Natural killer cell (primary cell): ENCODE data around the gene IGF2R. TPM values are rescaled to one million over a fixed set of nuclear protein-coding genes. Genes with fewer than 3 reads are reported as not detected.

Experiments
- ATAC-seq, 3 donors: fragments of 150-1000 bp in 2 of 3; fragments of 200-7000 bp in 1 of 3; cut with Tn5 transposase; 1 replicate in 1 of 3; 2 replicates in 2 of 3; pipeline ENCODE4 v1.10.0; 2021; ENCODE audit warnings: mild to moderate bottlenecking in 2 of 3, moderate library complexity in 2 of 3
- DNase-seq, 2 donors: peaks; one replicate each; pipeline versions ENCODE4 v3.0.0 to v3.0.0-alpha.2; 2013 to 2021; ENCODE audit warnings: mixed read lengths in 1 of 2
- H3K27ac ChIP-seq: one replicate; pipeline ENCODE4 v1.5.1; 2013; ENCODE audit warnings: mild to moderate bottlenecking, low read length
- H3K27me3 ChIP-seq: one replicate; pipeline ENCODE4 v1.6.1; 2013; ENCODE audit warnings: low read length; ENCODE audit not compliant: control insufficient read depth, insufficient read depth
- H3K36me3 ChIP-seq: one replicate; pipeline ENCODE4 v1.6.1; 2013; ENCODE audit warnings: low read length; ENCODE audit not compliant: control insufficient read depth, insufficient read depth
- H3K4me1 ChIP-seq: one replicate; pipeline ENCODE4 v1.6.1; 2013; ENCODE audit warnings: low read length; ENCODE audit not compliant: control insufficient read depth, insufficient read depth
- H3K4me3 ChIP-seq: one replicate; pipeline ENCODE4 v1.5.1; 2013; ENCODE audit warnings: low read length
- H3K9me3 ChIP-seq: one replicate; pipeline ENCODE4 v1.6.1; 2013; ENCODE audit warnings: low read length; ENCODE audit not compliant: control insufficient read depth, insufficient read depth
- H3K27ac Mint-ChIP-seq, 2 donors: one replicate each; pipeline ENCODE4 v1.8.0; 2022; ENCODE audit warnings: mild to moderate bottlenecking in 2 of 2, mixed read lengths in 2 of 2, moderate library complexity in 1 of 2
- H3K27me3 Mint-ChIP-seq, 2 donors: one replicate each; pipeline ENCODE4 v1.8.0; 2022; ENCODE audit warnings: low read depth in 2 of 2, mixed read lengths in 2 of 2
- H3K36me3 Mint-ChIP-seq: one replicate; pipeline ENCODE4 v1.8.0; 2022; ENCODE audit warnings: mixed read lengths
- H3K4me1 Mint-ChIP-seq, 2 donors: one replicate each; pipeline ENCODE4 v1.8.0; 2022; ENCODE audit warnings: mixed read lengths in 2 of 2
- H3K4me3 Mint-ChIP-seq: one replicate; pipeline ENCODE4 v1.8.0; 2022; ENCODE audit warnings: mild to moderate bottlenecking, moderate library complexity, mixed read lengths
- H3K9me3 Mint-ChIP-seq, 2 donors: one replicate each; pipeline ENCODE4 v1.8.0; 2022; ENCODE audit warnings: mixed read lengths in 2 of 2
- WGBS: methylation state at CpG from one replicate; pipeline ENCODE4 v1.1.7; 2013; ENCODE audit warnings: missing lambda C conversion rate; ENCODE audit not compliant: insufficient coverage; 5-methylcytosine and 5-hydroxymethylcytosine counted together
- intact Hi-C: fragments of 100-400 bp; cut with micrococcal nuclease; formaldehyde crosslinking; loops from one replicate; pipeline ENCODE4 v1.14.2; 2022
- total RNA-seq, 4 donors: library from RNA; stranded (reverse); fragments of 120-200 nt in 1 of 4; gene quantifications; one replicate each; pipeline versions ENCODE4 v1.2.3 to v1.2.4, GENCODE V29; 2013 to 2022
- TF ChIP-seq, protein P1 (sequence below): fragments of 200-600 bp; IDR thresholded peaks from one replicate; pipeline ENCODE4 v1.8.0; 2022; ENCODE audit warnings: antibody characterized with exemption

IGF2R gene
- total RNA-seq, 3 donors from 2014 or later (not counting 1 experiment from before 2014, with no cell fraction given): 208 to 282 (median 253) TPM

DNA sequence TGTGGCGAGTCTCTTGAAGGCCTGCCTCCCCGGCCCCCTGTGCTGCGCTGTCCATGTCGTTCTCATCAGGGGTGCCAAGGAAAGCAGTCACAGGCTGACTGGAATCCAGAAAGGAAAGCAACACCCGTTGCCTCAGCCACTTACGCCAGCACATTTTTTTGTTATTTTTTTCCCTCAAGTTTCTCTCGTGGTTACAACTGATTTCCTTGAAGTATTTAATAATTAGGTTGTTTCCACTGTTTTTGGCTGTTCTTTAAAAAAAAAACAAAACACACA, 134.9 kb downstream of the IGF2R start:
- H3K27me3 ChIP-seq: no peaks in the 10 kb centered on the region
- H3K4me3 Mint-ChIP-seq: no peak overlapping the region
- no peak overlapping the region for H3K27ac ChIP-seq
- H3K36me3 ChIP-seq: peaks cover 59% of the 10 kb centered on the region
- 97% methylated on average over 6 of the region's 7 CpGs for WGBS
- peak overlapping the region in 1 of 2 donors; percentile 43 for H3K27ac Mint-ChIP-seq
- H3K36me3 Mint-ChIP-seq: no peaks in the 10 kb centered on the region
- H3K9me3 ChIP-seq: no peaks in the 10 kb centered on the region
- H3K9me3 Mint-ChIP-seq: no peaks in the 10 kb centered on the region
- no peaks in the 10 kb centered on the region for H3K27me3 Mint-ChIP-seq
- H3K4me1 ChIP-seq: peaks cover 14% of the 10 kb centered on the region
- TF ChIP-seq, protein P1, sequence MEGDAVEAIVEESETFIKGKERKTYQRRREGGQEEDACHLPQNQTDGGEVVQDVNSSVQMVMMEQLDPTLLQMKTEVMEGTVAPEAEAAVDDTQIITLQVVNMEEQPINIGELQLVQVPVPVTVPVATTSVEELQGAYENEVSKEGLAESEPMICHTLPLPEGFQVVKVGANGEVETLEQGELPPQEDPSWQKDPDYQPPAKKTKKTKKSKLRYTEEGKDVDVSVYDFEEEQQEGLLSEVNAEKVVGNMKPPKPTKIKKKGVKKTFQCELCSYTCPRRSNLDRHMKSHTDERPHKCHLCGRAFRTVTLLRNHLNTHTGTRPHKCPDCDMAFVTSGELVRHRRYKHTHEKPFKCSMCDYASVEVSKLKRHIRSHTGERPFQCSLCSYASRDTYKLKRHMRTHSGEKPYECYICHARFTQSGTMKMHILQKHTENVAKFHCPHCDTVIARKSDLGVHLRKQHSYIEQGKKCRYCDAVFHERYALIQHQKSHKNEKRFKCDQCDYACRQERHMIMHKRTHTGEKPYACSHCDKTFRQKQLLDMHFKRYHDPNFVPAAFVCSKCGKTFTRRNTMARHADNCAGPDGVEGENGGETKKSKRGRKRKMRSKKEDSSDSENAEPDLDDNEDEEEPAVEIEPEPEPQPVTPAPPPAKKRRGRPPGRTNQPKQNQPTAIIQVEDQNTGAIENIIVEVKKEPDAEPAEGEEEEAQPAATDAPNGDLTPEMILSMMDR: no peak
- ATAC-seq: no peak
- H3K4me1 Mint-ChIP-seq: peaks cover 38 to 41% of the 10 kb centered on the region in 2 donors
- no peak overlapping the region for H3K4me3 ChIP-seq
- no peak for DNase-seq
- intact Hi-C loops: no loop called here

- H3K27ac ChIP-seq: no peak overlapping the region
- H3K9me3 ChIP-seq: no peaks in the 10 kb centered on the region
- H3K27me3 ChIP-seq: no peaks in the 10 kb centered on the region
- peaks cover 54% of the 10 kb centered on the region for H3K36me3 ChIP-seq
- H3K4me1 Mint-ChIP-seq: peaks cover 44 to 48% of the 10 kb centered on the region in 2 donors
- TF ChIP-seq, protein P1: no peak
- no peak overlapping the region for H3K4me3 Mint-ChIP-seq
- peaks cover 17% of the 10 kb centered on the region for H3K4me1 ChIP-seq
- DNase-seq (no peak), ATAC-seq (no peak)
- no peaks in the 10 kb centered on the region for H3K9me3 Mint-ChIP-seq
- H3K36me3 Mint-ChIP-seq: no peaks in the 10 kb centered on the region
- WGBS: 98% methylated on average over 19 of the region's 20 CpGs
- no peaks in the 10 kb centered on the region for H3K27me3 Mint-ChIP-seq
- peak overlapping the region; percentile 49 to 60 for H3K27ac Mint-ChIP-seq
- H3K4me3 ChIP-seq: no peak overlapping the region
- intact Hi-C loops: no loop called here
These were observed 136.1 kb downstream of the IGF2R start for GRCh38 chr6:160104821-160105517.

DNA sequence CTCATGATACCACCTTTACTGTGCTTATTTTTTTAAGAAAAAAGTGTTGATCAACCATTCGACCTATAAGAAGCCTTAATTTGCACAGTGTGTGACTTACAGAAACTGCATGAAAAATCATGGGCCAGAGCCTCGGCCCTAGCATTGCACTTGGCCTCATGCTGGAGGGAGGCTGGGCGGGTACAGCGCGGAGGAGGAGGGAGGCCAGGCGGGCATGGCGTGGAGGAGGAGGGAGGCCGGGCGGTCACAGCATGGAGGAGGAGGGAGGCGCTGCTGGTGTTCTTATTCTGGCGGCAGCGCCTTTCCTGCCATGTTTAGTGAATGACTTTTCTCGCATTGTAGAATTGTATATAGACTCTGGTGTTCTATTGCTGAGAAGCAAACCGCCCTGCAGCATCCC, 137.1 kb downstream of the IGF2R start:
- ATAC-seq (no peak), DNase-seq (no peak)
- TF ChIP-seq, protein P1: no peak
- no peak overlapping the region for H3K27ac ChIP-seq
- H3K36me3 Mint-ChIP-seq: no peaks in the 10 kb centered on the region
- no peaks in the 10 kb centered on the region for H3K9me3 Mint-ChIP-seq
- 97% methylated on average over 13 of the region's 14 CpGs for WGBS
- H3K27me3 ChIP-seq: no peaks in the 10 kb centered on the region
- peaks cover 48 to 50% of the 10 kb centered on the region in 2 donors for H3K4me1 Mint-ChIP-seq
- peaks cover 58% of the 10 kb centered on the region for H3K36me3 ChIP-seq
- H3K27me3 Mint-ChIP-seq: no peaks in the 10 kb centered on the region
- no peaks in the 10 kb centered on the region for H3K9me3 ChIP-seq
- peak overlapping the region; percentile 28 to 49 for H3K27ac Mint-ChIP-seq
- H3K4me1 ChIP-seq: peaks cover 17% of the 10 kb centered on the region
- no peak overlapping the region for H3K4me3 Mint-ChIP-seq
- no peak overlapping the region for H3K4me3 ChIP-seq
- intact Hi-C loops: no loop called here

DNA sequence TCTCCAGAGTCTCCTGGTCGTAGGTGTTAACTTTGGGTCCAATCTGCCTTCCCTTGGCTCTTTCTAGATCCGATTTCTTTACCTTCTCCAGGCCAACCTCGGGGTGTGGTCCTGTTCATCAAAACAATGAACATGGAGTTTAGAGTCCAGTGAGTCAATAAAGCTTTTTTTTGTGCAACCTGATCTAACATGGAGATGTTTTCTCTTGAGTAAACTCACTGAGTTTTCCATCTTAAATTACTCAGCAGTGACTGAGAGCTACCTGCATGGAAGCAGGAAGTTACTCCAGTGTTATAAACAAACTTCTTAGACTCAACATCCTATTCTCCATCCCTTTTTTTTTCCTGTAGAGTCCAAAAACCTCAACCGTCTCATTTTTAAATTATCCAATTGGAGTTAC, 137.8 kb downstream of the IGF2R start:
- intact Hi-C loops: no loop called here
- WGBS: 92% methylated on average over 4 of the region's 4 CpGs
- ATAC-seq (no peak), DNase-seq (no peak)
- H3K27me3 Mint-ChIP-seq: no peaks in the 10 kb centered on the region
- peak overlapping the region; percentile 82 to 87 for H3K27ac Mint-ChIP-seq
- H3K4me1 Mint-ChIP-seq: peaks cover 43 to 46% of the 10 kb centered on the region in 2 donors
- H3K4me1 ChIP-seq: peaks cover 10% of the 10 kb centered on the region
- no peak overlapping the region for H3K4me3 Mint-ChIP-seq
- no peaks in the 10 kb centered on the region for H3K9me3 Mint-ChIP-seq
- H3K4me3 ChIP-seq: no peak overlapping the region
- H3K36me3 Mint-ChIP-seq: no peaks in the 10 kb centered on the region
- peaks cover 56% of the 10 kb centered on the region for H3K36me3 ChIP-seq
- TF ChIP-seq, protein P1: no peak
- no peak overlapping the region for H3K27ac ChIP-seq
- H3K9me3 ChIP-seq: no peaks in the 10 kb centered on the region
- H3K27me3 ChIP-seq: no peaks in the 10 kb centered on the region
